Measurements from ENCODE around the gene TRAF7. TPM values are rescaled to one million over a fixed set of nuclear protein-coding genes. Genes with fewer than 3 reads are reported as not detected.

TRAF7 gene
- total RNA-seq, 2 donors from 2014 or later, result 56.7 to 62.0 TPM

GRCh38 chr16:2205967-2206313 lies 50.4 kb downstream of the TRAF7 start:
- DNase-seq (ENCODE audit: low spot score), result no peak
- intact Hi-C loops (cut with DNase I), result loop anchor here in 1 of 2 donors (10.0 kb wide), 1 partner anchor 319 kb away; the partner anchor contains the start of gene AMDHD2

- intact Hi-C loops (cut with DNase I), result loop anchor here in 1 of 2 donors (10.0 kb wide), 1 partner anchor 318 kb away; the partner anchor contains the start of gene AMDHD2
- no peak for DNase-seq (ENCODE audit: low spot score)
These were observed 50.8 kb downstream of the TRAF7 start for GRCh38 chr16:2206420-2206779.

GRCh38 chr16:2206780-2207433 lies 51.3 kb downstream of the TRAF7 start:
- intact Hi-C loops (cut with DNase I), result loop anchor here in 1 of 2 donors (10.0 kb wide), 1 partner anchor 318 kb away; the partner anchor contains the start of gene AMDHD2
- DNase-seq (ENCODE audit: low spot score), result no peak

- intact Hi-C loops (cut with DNase I), result loop anchor here in 1 of 2 donors (10.0 kb wide), 1 partner anchor 317 kb away; the partner anchor contains the start of gene AMDHD2
- DNase-seq (ENCODE audit: low spot score), result no peak
These were observed 52.3 kb downstream of the TRAF7 start for GRCh38 chr16:2207872-2208271.

- intact Hi-C loops (cut with DNase I), result loop anchor here in 1 of 2 donors (10.0 kb wide), 1 partner anchor 316 kb away; the partner anchor contains the start of gene AMDHD2
- no peak for DNase-seq (ENCODE audit: low spot score)
These were observed 52.7 kb downstream of the TRAF7 start for GRCh38 chr16:2208308-2208707.

GRCh38 chr16:2208772-2209171 lies 53.2 kb downstream of the TRAF7 start:
- intact Hi-C loops (cut with DNase I), result loop anchor here in 1 of 2 donors (10.0 kb wide), 1 partner anchor 316 kb away; the partner anchor contains the start of gene AMDHD2
- DNase-seq (ENCODE audit: low spot score), result no peak

- intact Hi-C loops (cut with DNase I), result loop anchor here in 1 of 2 donors (10.0 kb wide), 1 partner anchor 315 kb away; the partner anchor contains the start of gene AMDHD2
- no peak for DNase-seq (ENCODE audit: low spot score)
These were observed 53.9 kb downstream of the TRAF7 start for GRCh38 chr16:2209258-2210008.

- DNase-seq (ENCODE audit: low spot score), result no peak
- intact Hi-C loops (cut with DNase I), result no loop called here
These were observed 54.4 kb downstream of the TRAF7 start for GRCh38 chr16:2210009-2210332.

- DNase-seq (ENCODE audit: low spot score), result no peak
- intact Hi-C loops (cut with DNase I), result no loop called here
These were observed 55.1 kb downstream of the TRAF7 start, which contains the start of gene BRICD5 for GRCh38 chr16:2210386-2211365. Gene BRICD5, minus strand, starts transcription at chr16:2210863. Its CDS starts 30 bp downstream, at chr16:2210833.

GRCh38 chr16:2211923-2212347 lies 56.4 kb downstream of the TRAF7 start:
- DNase-seq (ENCODE audit: low spot score), result no peak
- intact Hi-C loops (cut with DNase I), result no loop called here

- DNase-seq (ENCODE audit: low spot score), result no peak
- intact Hi-C loops (cut with DNase I), result no loop called here
These were observed 57.1 kb downstream of the TRAF7 start for GRCh38 chr16:2212362-2213324.

GRCh38 chr16:2213817-2214718 lies 58.5 kb downstream of the TRAF7 start:
- DNase-seq (ENCODE audit: low spot score), result no peak
- intact Hi-C loops (cut with DNase I), result no loop called here

GRCh38 chr16:2214719-2214968 lies 59.1 kb downstream of the TRAF7 start, which contains the start of gene PGP:
Gene PGP, minus strand, starts transcription at chr16:2214840. Its CDS starts 63 bp downstream, at chr16:2214777.
- no peak for DNase-seq (ENCODE audit: low spot score)
- intact Hi-C loops (cut with DNase I), result no loop called here

GRCh38 chr16:2216330-2216729 lies 60.7 kb downstream of the TRAF7 start:
- intact Hi-C loops (cut with DNase I), result no loop called here
- DNase-seq (ENCODE audit: low spot score), result no peak

- DNase-seq (ENCODE audit: low spot score), result peak; percentile 100
- intact Hi-C loops (cut with DNase I), result loop anchor here in 1 of 2 donors (10.0 kb wide), 1 partner anchor 51 kb away; no protein-coding TSS in a partner anchor
These were observed 67.8 kb downstream of the TRAF7 start, which contains the start of gene E4F1 for GRCh38 chr16:2223221-2223941. Gene E4F1, plus strand, starts transcription at chr16:2223591. Its CDS starts 23 bp downstream, at chr16:2223614.

GRCh38 chr16:2223942-2224486 lies 68.4 kb downstream of the TRAF7 start:
- intact Hi-C loops (cut with DNase I), result loop anchor here in 1 of 2 donors (10.0 kb wide), 1 partner anchor 51 kb away; no protein-coding TSS in a partner anchor
- no peak for DNase-seq (ENCODE audit: low spot score)

Measured in posterior vena cava (tissue), 2 donors.